Immature natural killer cell (primary cell): Measurements from ENCODE around the gene GFER. TPM values are rescaled to one million over a fixed set of nuclear protein-coding genes. Genes with fewer than 3 reads are reported as not detected.
A peak's percentile ranks its signal among the peaks of the same experiment; 100 is the strongest.
"Not testable (repeated sequence)": the region's sequence is repeated elsewhere in the genome, so short reads cannot be mapped to it uniquely, and the experiment has no call there.

Source experiments
- DNase-seq, 3 donors: peaks; one replicate each; pipeline ENCODE4 v3.0.0; 2022; ENCODE audit warnings: mixed read lengths in 1 of 3
- H3K27ac Mint-ChIP-seq, 6 donors: one replicate each; pipeline ENCODE4 v1.8.0; 2020; ENCODE audit warnings: mixed read lengths in 6 of 6, mild to moderate bottlenecking in 5 of 6, inconsistent platforms in 4 of 6, moderate library complexity in 3 of 6
- H3K27me3 Mint-ChIP-seq, 3 donors: one replicate each; pipeline ENCODE4 v1.8.0; 2020 to 2021; ENCODE audit warnings: low read depth in 3 of 3, mild to moderate bottlenecking in 3 of 3, mixed read lengths in 3 of 3, moderate library complexity in 3 of 3, inconsistent platforms in 1 of 3
- H3K36me3 Mint-ChIP-seq, 3 donors: one replicate each; pipeline ENCODE4 v1.8.0; 2020; ENCODE audit warnings: mixed read lengths in 3 of 3, inconsistent platforms in 2 of 3, mild to moderate bottlenecking in 2 of 3
- H3K4me1 Mint-ChIP-seq, 2 donors: one replicate each; pipeline ENCODE4 v1.8.0; 2020; ENCODE audit warnings: inconsistent platforms in 2 of 2, mild to moderate bottlenecking in 2 of 2, mixed read lengths in 2 of 2, moderate library complexity in 1 of 2
- H3K4me3 Mint-ChIP-seq, 5 donors: one replicate each; pipeline ENCODE4 v1.8.0; 2020; ENCODE audit warnings: mild to moderate bottlenecking in 5 of 5, mixed read lengths in 5 of 5, inconsistent platforms in 3 of 5, moderate library complexity in 3 of 5
- H3K9me3 Mint-ChIP-seq, 6 donors: one replicate each; pipeline ENCODE4 v1.8.0; 2020; ENCODE audit warnings: mild to moderate bottlenecking in 6 of 6, mixed read lengths in 6 of 6, inconsistent platforms in 4 of 6, moderate library complexity in 3 of 6
- polyA plus RNA-seq, 3 donors: library from polyadenylated mRNA; unstranded; fragments of 300-500 nt; fragmentation: Illumina TruSeq; gene quantifications; one replicate each; pipeline ENCODE4 v1.2.3, GENCODE V29; 2021

Gene GFER
- polyA plus RNA-seq, 3 donors from 2014 or later: 38.4 to 52.0 (median 40.7) TPM

- Mint-ChIP-seq H3K9me3 (no peaks in the 10 kb centered on the region), H3K27ac (no peak overlapping the region), H3K4me1 (peaks cover 10 to 11% of the 10 kb centered on the region in 2 donors), H3K36me3 (no peaks in the 10 kb centered on the region), H3K4me3 (no peak overlapping the region), H3K27me3 (peaks cover 0 to 4% (median 2%) of the 10 kb centered on the region in 3 donors)
- DNase-seq: no peak
Observed at GRCh38 chr16:2028620-2029220, 44.7 kb downstream of the GFER start.

GRCh38 chr16:2029350-2029749 is 45.4 kb downstream of the GFER start:
- H3K27ac Mint-ChIP-seq: no peak overlapping the region
- no peak overlapping the region for H3K4me3 Mint-ChIP-seq
- H3K4me1 Mint-ChIP-seq: peaks cover 7% of the 10 kb centered on the region in 2 donors
- DNase-seq: no peak
- no peaks in the 10 kb centered on the region for H3K36me3 Mint-ChIP-seq
- peaks cover 0 to 4% (median 2%) of the 10 kb centered on the region in 3 donors for H3K27me3 Mint-ChIP-seq
- H3K9me3 Mint-ChIP-seq: no peaks in the 10 kb centered on the region

- Mint-ChIP-seq H3K9me3 (no peaks in the 10 kb centered on the region), H3K27me3 (peaks cover 0 to 5% (median 4%) of the 10 kb centered on the region in 3 donors), H3K4me1 (peaks cover 5 to 6% of the 10 kb centered on the region in 2 donors), H3K4me3 (no peak overlapping the region), H3K27ac (peak overlapping the region in 1 of 6 donors; percentile 12), H3K36me3 (no peaks in the 10 kb centered on the region)
- no peak for DNase-seq
Observed at GRCh38 chr16:2030036-2030435, 46.0 kb downstream of the GFER start.

- Mint-ChIP-seq H3K9me3 (no peaks in the 10 kb centered on the region), H3K27ac (no peak overlapping the region), H3K36me3 (no peaks in the 10 kb centered on the region)
Observed at GRCh38 chr16:2031081-2031577, 47.1 kb downstream of the GFER start.

GRCh38 chr16:2032285-2033056 is 48.5 kb downstream of the GFER start:
- Mint-ChIP-seq H3K9me3 (no peaks in the 10 kb centered on the region), H3K4me3 (no peak overlapping the region), H3K36me3 (no peaks in the 10 kb centered on the region), H3K27ac (no peak overlapping the region), H3K4me1 (peaks cover 3 to 4% of the 10 kb centered on the region in 2 donors), H3K27me3 (peaks cover 0 to 7% (median 4%) of the 10 kb centered on the region in 3 donors)
- DNase-seq: no peak

More at GRCh38 chr16:2031081-2031577, 47.1 kb downstream of the GFER start:
- DNase-seq: no peak
- Mint-ChIP-seq H3K4me1 (peaks cover 5% of the 10 kb centered on the region in 2 donors), H3K4me3 (no peak overlapping the region), H3K27me3 (peaks cover 0 to 5% (median 4%) of the 10 kb centered on the region in 3 donors)

GRCh38 chr16:2033057-2033908 is 49.3 kb downstream of the GFER start:
- H3K27ac Mint-ChIP-seq: no peak overlapping the region
- H3K36me3 Mint-ChIP-seq: no peaks in the 10 kb centered on the region
- no peak overlapping the region for H3K4me3 Mint-ChIP-seq
- H3K9me3 Mint-ChIP-seq: no peaks in the 10 kb centered on the region
- H3K27me3 Mint-ChIP-seq: peaks cover 0 to 7% (median 1%) of the 10 kb centered on the region in 3 donors
- no peak for DNase-seq
- no peaks in the 10 kb centered on the region for H3K4me1 Mint-ChIP-seq

- H3K4me1 Mint-ChIP-seq, H3K4me3 Mint-ChIP-seq, H3K27me3 Mint-ChIP-seq, H3K27ac Mint-ChIP-seq, H3K9me3 Mint-ChIP-seq, H3K36me3 Mint-ChIP-seq, DNase-seq: not testable (repeated sequence)
Observed at GRCh38 chr16:2033909-2034695, 50.1 kb downstream of the GFER start.

GRCh38 chr16:2034696-2035430 is 50.9 kb downstream of the GFER start:
- DNase-seq: no peak
- Mint-ChIP-seq H3K4me1 (no peaks in the 10 kb centered on the region), H3K4me3 (no peak overlapping the region), H3K27me3 (peaks cover 0 to 7% (median 0%) of the 10 kb centered on the region in 3 donors), H3K9me3 (no peaks in the 10 kb centered on the region), H3K27ac (no peak overlapping the region), H3K36me3 (no peaks in the 10 kb centered on the region)

GRCh38 chr16:2035431-2036199 is 51.6 kb downstream of the GFER start:
- Mint-ChIP-seq H3K4me3 (no peak overlapping the region), H3K4me1 (no peaks in the 10 kb centered on the region), H3K27me3 (peaks cover 0 to 7% (median 0%) of the 10 kb centered on the region in 3 donors), H3K27ac (no peak overlapping the region), H3K9me3 (no peaks in the 10 kb centered on the region), H3K36me3 (no peaks in the 10 kb centered on the region)
- DNase-seq: no peak

- no peak overlapping the region for H3K27ac Mint-ChIP-seq
Observed at GRCh38 chr16:2036200-2036966, 52.4 kb downstream of the GFER start.

GRCh38 chr16:2037115-2037514 is 53.1 kb downstream of the GFER start:
- H3K36me3 Mint-ChIP-seq: no peaks in the 10 kb centered on the region
- no peaks in the 10 kb centered on the region for H3K9me3 Mint-ChIP-seq
- H3K27ac Mint-ChIP-seq: no peak overlapping the region
- DNase-seq: no peak
- peaks cover 0 to 5% (median 0%) of the 10 kb centered on the region in 3 donors for H3K27me3 Mint-ChIP-seq
- no peak overlapping the region for H3K4me3 Mint-ChIP-seq
- no peaks in the 10 kb centered on the region for H3K4me1 Mint-ChIP-seq

More at GRCh38 chr16:2036200-2036966, 52.4 kb downstream of the GFER start:
- H3K4me3 Mint-ChIP-seq: no peak overlapping the region
- no peaks in the 10 kb centered on the region for H3K9me3 Mint-ChIP-seq
- DNase-seq: no peak
- no peaks in the 10 kb centered on the region for H3K36me3 Mint-ChIP-seq
- no peaks in the 10 kb centered on the region for H3K4me1 Mint-ChIP-seq
- H3K27me3 Mint-ChIP-seq: peaks cover 0 to 7% (median 0%) of the 10 kb centered on the region in 3 donors
